SK-N-SH (cell line): ENCODE measurements around the gene CEP95. TPM values are rescaled to one million over a fixed set of nuclear protein-coding genes. Genes with fewer than 3 reads are reported as not detected.

ENCODE experiments used
- CTCF ChIA-PET: fragments of 300-600, 350-600 bp; formaldehyde crosslinking; extraction: SDS; loops from one replicate; lab custom pipeline; 2021; lab: Yijun Ruan, JAX
- POLR2A ChIA-PET: fragments of 350-600 bp; sonication (Branson Sonifier 250); formaldehyde crosslinking; extraction: SDS; loops from one replicate; lab custom pipeline; 2020; ENCODE audit warnings: antibody characterized with exemption, inconsistent platforms; lab: Yijun Ruan, JAX
- DNase-seq: peaks from one replicate; pipeline ENCODE4 v3.0.0; 2012
- H2AFZ ChIP-seq: fragments of 200-600 bp; sonication (generic); 2 replicates; pipeline ENCODE4 v1.8.1; 2016; ENCODE audit warnings: antibody characterized with exemption, mild to moderate bottlenecking, low read depth
- H3F3A ChIP-seq: fragments of 200-600 bp; sonication (generic); replicated peaks from 2 replicates; pipeline ENCODE3; 2016; ENCODE audit warnings: antibody characterized with exemption, mild to moderate bottlenecking; ENCODE audit not compliant: insufficient read depth
- H3K27ac ChIP-seq, 2 experiments: fragments of 200-500 bp in 1 of 2; fragments of 200-600 bp in 1 of 2; sonication (Bioruptor generic) in 1 of 2; sonication (generic), shearing (Covaris generic) in 1 of 2; 2 replicates each; pipeline versions ENCODE4 v1.5.1 to v1.6.1; 2014 to 2016; ENCODE audit warnings: low read depth in 2 of 2, inconsistent platforms in 1 of 2, low read length in 1 of 2, mild to moderate bottlenecking in 1 of 2, mixed read lengths in 1 of 2
- H3K27me3 ChIP-seq: fragments of 200-600 bp; sonication (generic), shearing (Covaris generic); 2 replicates; pipeline ENCODE4 v1.6.1; 2016; ENCODE audit warnings: mixed run types; ENCODE audit not compliant: insufficient read depth
- H3K36me3 ChIP-seq, 2 experiments: fragments of 200-500 bp in 1 of 2; fragments of 200-600 bp in 1 of 2; sonication (Bioruptor generic) in 1 of 2; sonication (generic) in 1 of 2; replicated peaks in 1 of 2; 2 replicates each; pipeline versions ENCODE3 to v1.5.1; 2014 to 2016; ENCODE audit warnings: low read length in 1 of 2, mild to moderate bottlenecking in 1 of 2; ENCODE audit not compliant: insufficient read depth in 2 of 2, control insufficient read depth in 1 of 2
- H3K4me1 ChIP-seq, 2 experiments: fragments of 200-500 bp in 1 of 2; fragments of 200-600 bp in 1 of 2; sonication (Bioruptor generic) in 1 of 2; sonication (generic), shearing (Covaris generic) in 1 of 2; 2 replicates each; pipeline versions ENCODE4 v1.5.1 to v1.6.1; 2014 to 2016; ENCODE audit warnings: low read depth in 1 of 2, low read length in 1 of 2, mixed run types in 1 of 2; ENCODE audit not compliant: insufficient read depth in 2 of 2, control insufficient read depth in 1 of 2
- H3K4me2 ChIP-seq: fragments of 200-600 bp; sonication (generic), shearing (Covaris generic); 2 replicates; pipeline ENCODE4 v1.6.1; 2017; ENCODE audit warnings: mixed run types
- H3K4me3 ChIP-seq, 2 experiments: fragments of 200-500 bp in 1 of 2; fragments of 200-600 bp in 1 of 2; sonication (Bioruptor generic) in 1 of 2; sonication (generic), shearing (Covaris generic) in 1 of 2; 2 replicates each; pipeline versions ENCODE4 v1.5.1 to v1.8.1; 2014 to 2016; ENCODE audit warnings: low read depth in 2 of 2, inconsistent platforms in 1 of 2, low read length in 1 of 2, mild to moderate bottlenecking in 1 of 2, mixed read lengths in 1 of 2, moderate library complexity in 1 of 2
- H3K79me2 ChIP-seq: fragments of 200-600 bp; sonication (generic); 2 replicates; pipeline ENCODE4 v1.8.1; 2017; ENCODE audit warnings: mild to moderate bottlenecking; ENCODE audit not compliant: insufficient read depth
- H3K9ac ChIP-seq: fragments of 200-600 bp; sonication (generic); 2 replicates; pipeline ENCODE4 v1.6.1; 2017; ENCODE audit warnings: mixed run types
- H3K9me2 ChIP-seq: fragments of 200-600 bp; sonication (generic); 2 replicates; pipeline ENCODE4 v1.6.1; 2017; ENCODE audit warnings: mixed run types
- H3K9me3 ChIP-seq: fragments of 200-600 bp; sonication (generic); 2 replicates; pipeline ENCODE4 v1.6.1; 2017; ENCODE audit warnings: mixed run types, mild to moderate bottlenecking, moderate library complexity
- H4K20me1 ChIP-seq: fragments of 200-600 bp; sonication (generic); 2 replicates; pipeline ENCODE4 v1.6.1; 2017; ENCODE audit warnings: mild to moderate bottlenecking, mixed run types; ENCODE audit not compliant: insufficient read depth
- CHD2 ChIP-seq: fragments of 150-350 bp; IDR thresholded peaks from 2 replicates; pipeline ENCODE4 v1.6.1; 2018; ENCODE audit warnings: low read length; ENCODE audit not compliant: partially characterized antibody
- CTCF ChIP-seq: fragments of 200-600 bp; sonication (generic); IDR thresholded peaks from 2 replicates; pipeline ENCODE4 v1.6.1; 2017; ENCODE audit warnings: antibody characterized with exemption, mild to moderate bottlenecking, moderate library complexity
- EP300 ChIP-seq, 2 experiments: IDR thresholded peaks; 2 replicates each; pipeline versions ENCODE4 v1.4.0 to v1.6.1; 2012; ENCODE audit warnings: borderline replicate concordance in 1 of 2, low read depth in 1 of 2, low read length in 1 of 2
- FOSL2 ChIP-seq: IDR thresholded peaks from 2 replicates; pipeline ENCODE4 v1.4.0; 2012; ENCODE audit warnings: low read depth, mild to moderate bottlenecking, moderate library complexity, borderline replicate concordance
- GATA2 ChIP-seq: sonication (generic); formaldehyde crosslinking; IDR thresholded peaks from 2 replicates; pipeline ENCODE4 v1.5.0; 2020; ENCODE audit warnings: mild to moderate bottlenecking, missing genetic modification reagents
- JUND ChIP-seq: IDR thresholded peaks from 2 replicates; pipeline ENCODE4 v1.4.0; 2012
- MXI1 ChIP-seq: IDR thresholded peaks from 2 replicates; pipeline ENCODE4 v1.6.1; 2012; ENCODE audit warnings: mild to moderate bottlenecking, low read depth, low read length, improper control_type of control experiment
- RAD21 ChIP-seq: IDR thresholded peaks from 2 replicates; pipeline ENCODE4 v1.6.1; 2012; ENCODE audit warnings: mild to moderate bottlenecking, low read length
- RCOR1 ChIP-seq: fragments of 150-350 bp; IDR thresholded peaks from 2 replicates; pipeline ENCODE4 v1.6.1; 2017; ENCODE audit warnings: antibody characterized with exemption, low read length
- REST ChIP-seq: IDR thresholded peaks from 2 replicates; pipeline ENCODE4 v1.6.1; 2012; ENCODE audit warnings: mild to moderate bottlenecking, low read depth, low read length, moderate library complexity
- RFX5 ChIP-seq: IDR thresholded peaks from 2 replicates; pipeline ENCODE4 v1.6.1; 2012; ENCODE audit warnings: mild to moderate bottlenecking, improper control_type of control experiment, low read length
- RXRA ChIP-seq: IDR thresholded peaks from 2 replicates; pipeline ENCODE4 v1.4.0; 2012; ENCODE audit warnings: low read depth, mild to moderate bottlenecking, borderline replicate concordance
- SIN3A ChIP-seq: IDR thresholded peaks from 2 replicates; pipeline ENCODE4 v1.6.1; 2012; ENCODE audit warnings: low read depth, mild to moderate bottlenecking, low read length, moderate library complexity, borderline replicate concordance
- SMC3 ChIP-seq: IDR thresholded peaks from 2 replicates; pipeline ENCODE4 v1.6.1; 2012; ENCODE audit warnings: low read depth, low read length, improper control_type of control experiment
- TCF12 ChIP-seq: IDR thresholded peaks from 2 replicates; pipeline ENCODE4 v1.4.0; 2012
- YY1 ChIP-seq: IDR thresholded peaks from 2 replicates; pipeline ENCODE4 v1.4.0; 2012; ENCODE audit warnings: low read depth, mild to moderate bottlenecking
- WGBS: methylation state at CpG from one replicate; pipeline ENCODE4 v1.1.6; 2017; ENCODE audit warnings: low lambda C conversion rate; 5-methylcytosine and 5-hydroxymethylcytosine counted together
- polyA plus RNA-seq, 3 experiments: library from polyadenylated mRNA; depleted of rRNA; stranded (reverse); fragments of >200 nt; gene quantifications; 2 replicates each; pipeline ENCODE4 v1.2.3, GENCODE V29; 2012
- TF ChIP-seq, protein P1 (sequence below): IDR thresholded peaks from 2 replicates; pipeline ENCODE4 v1.4.0; 2012; ENCODE audit warnings: low read depth
- TF ChIP-seq, protein P2 (sequence below): fragments of 150-350 bp; IDR thresholded peaks from 2 replicates; pipeline ENCODE4 v1.6.1; 2016; ENCODE audit warnings: mild to moderate bottlenecking, low read depth, low read length
- TF ChIP-seq, protein P3 (sequence below): fragments of 150-350 bp; IDR thresholded peaks from 2 replicates; pipeline ENCODE4 v1.6.1; 2017; ENCODE audit warnings: antibody characterized with exemption, low read length, low read depth, borderline replicate concordance

CEP95 gene
- polyA plus RNA-seq, 1 of the 3 experiments (the other 2 are of a cell fraction): 30.8 TPM

GRCh38 chr17:64458756-64459155, 48.0 kb upstream of the CEP95 start:
- no peaks in the 10 kb centered on the region for H3K79me2 ChIP-seq
- no peak for DNase-seq
- TF ChIP-seq JUND: no peak
- TF ChIP-seq REST: no peak
- no peaks in the 10 kb centered on the region for H3K36me3 ChIP-seq
- H3K4me3 ChIP-seq: no peak overlapping the region
- no peaks in the 10 kb centered on the region for H3K27me3 ChIP-seq
- ChIA-PET CTCF (interaction anchor here (2.0 kb wide), 1 partner anchor 39 kb away, joined by 5 read pairs; no protein-coding TSS in a partner anchor), POLR2A (no interaction called here)
- no peak overlapping the region for H3K4me2 ChIP-seq
- no peaks in the 10 kb centered on the region for H4K20me1 ChIP-seq
- WGBS: 60% methylated on average over 3 of the region's 8 CpGs
- no peak overlapping the region for H3K9ac ChIP-seq
- no peak overlapping the region for H2AFZ ChIP-seq
- H3K4me1 ChIP-seq: no peaks in the 10 kb centered on the region
- no peaks in the 10 kb centered on the region for H3F3A ChIP-seq
- no peak overlapping the region for H3K27ac ChIP-seq
- H3K9me3 ChIP-seq: no peaks in the 10 kb centered on the region
- H3K9me2 ChIP-seq: no peaks in the 10 kb centered on the region

- H3K9me3 ChIP-seq: no peaks in the 10 kb centered on the region
- no peaks in the 10 kb centered on the region for H3K27me3 ChIP-seq
- no peak overlapping the region for H3K9ac ChIP-seq
- no peak overlapping the region for H2AFZ ChIP-seq
- no peaks in the 10 kb centered on the region for H4K20me1 ChIP-seq
- H3K4me3 ChIP-seq: no peak overlapping the region
- no peaks in the 10 kb centered on the region for H3K36me3 ChIP-seq
- no peaks in the 10 kb centered on the region for H3F3A ChIP-seq
- CTCF ChIA-PET: interaction anchor here (2.0 kb wide), 1 partner anchor 39 kb away, joined by 5 read pairs; no protein-coding TSS in a partner anchor
- H3K9me2 ChIP-seq: no peaks in the 10 kb centered on the region
- no peak overlapping the region for H3K4me2 ChIP-seq
- H3K27ac ChIP-seq: no peak overlapping the region
- no peak for TF ChIP-seq RFX5
- TF ChIP-seq, protein P1, sequence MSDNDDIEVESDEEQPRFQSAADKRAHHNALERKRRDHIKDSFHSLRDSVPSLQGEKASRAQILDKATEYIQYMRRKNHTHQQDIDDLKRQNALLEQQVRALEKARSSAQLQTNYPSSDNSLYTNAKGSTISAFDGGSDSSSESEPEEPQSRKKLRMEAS: no peak
- TF ChIP-seq SIN3A: no peak
- TF ChIP-seq SMC3: no peak
- TF ChIP-seq EP300 (IDR thresholded peaks at IDR 0.05; ENCODE audit: borderline replicate concordance in 1 of 2, low read depth in 1 of 2, low read length in 1 of 2): no peak
- no peak for TF ChIP-seq YY1
- no peak for TF ChIP-seq JUND
- TF ChIP-seq, protein P2, sequence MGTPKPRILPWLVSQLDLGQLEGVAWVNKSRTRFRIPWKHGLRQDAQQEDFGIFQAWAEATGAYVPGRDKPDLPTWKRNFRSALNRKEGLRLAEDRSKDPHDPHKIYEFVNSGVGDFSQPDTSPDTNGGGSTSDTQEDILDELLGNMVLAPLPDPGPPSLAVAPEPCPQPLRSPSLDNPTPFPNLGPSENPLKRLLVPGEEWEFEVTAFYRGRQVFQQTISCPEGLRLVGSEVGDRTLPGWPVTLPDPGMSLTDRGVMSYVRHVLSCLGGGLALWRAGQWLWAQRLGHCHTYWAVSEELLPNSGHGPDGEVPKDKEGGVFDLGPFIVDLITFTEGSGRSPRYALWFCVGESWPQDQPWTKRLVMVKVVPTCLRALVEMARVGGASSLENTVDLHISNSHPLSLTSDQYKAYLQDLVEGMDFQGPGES: no peak
- no peak for TF ChIP-seq RXRA
- TF ChIP-seq RCOR1: no peak
- no peak for TF ChIP-seq RAD21
- TF ChIP-seq GATA2 (CRISPR knock-in tag): no peak
- TF ChIP-seq TCF12: no peak
- no peak for TF ChIP-seq CTCF
- no peak for TF ChIP-seq FOSL2
- TF ChIP-seq, protein P3, sequence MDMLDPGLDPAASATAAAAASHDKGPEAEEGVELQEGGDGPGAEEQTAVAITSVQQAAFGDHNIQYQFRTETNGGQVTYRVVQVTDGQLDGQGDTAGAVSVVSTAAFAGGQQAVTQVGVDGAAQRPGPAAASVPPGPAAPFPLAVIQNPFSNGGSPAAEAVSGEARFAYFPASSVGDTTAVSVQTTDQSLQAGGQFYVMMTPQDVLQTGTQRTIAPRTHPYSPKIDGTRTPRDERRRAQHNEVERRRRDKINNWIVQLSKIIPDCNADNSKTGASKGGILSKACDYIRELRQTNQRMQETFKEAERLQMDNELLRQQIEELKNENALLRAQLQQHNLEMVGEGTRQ: no peak
- TF ChIP-seq MXI1: no peak
- no peak for TF ChIP-seq CHD2
- no peaks in the 10 kb centered on the region for H3K79me2 ChIP-seq
- 85% methylated on average over 6 of the region's 6 CpGs for WGBS
- DNase-seq: no peak
- H3K4me1 ChIP-seq: no peaks in the 10 kb centered on the region
- POLR2A ChIA-PET: no interaction called here
Measured at GRCh38 chr17:64459284-64459747, 47.5 kb upstream of the CEP95 start.
